ENCODE data around the gene HSPB7.

The HSPB7 gene

GRCh38 chr1:16014509-16015482, 3.0 kb downstream of the HSPB7 start:
- Histone ChIP-seq H2BK5ac (ENCODE audit: low read depth, low read length, poor library complexity) (no peak overlapping the region), H3K79me2 (ENCODE audit: control insufficient read depth, insufficient read depth, low read length, poor library complexity) (no peaks in the 10 kb centered on the region), H4K8ac (ENCODE audit: low read depth, low read length) (no peak overlapping the region), H3K4me1 (ENCODE audit: control insufficient read depth in 1 of 2, insufficient read depth in 2 of 2, low read length in 2 of 2) (peaks cover 34 to 48% of the 10 kb centered on the region in 2 experiments), H3K9me3 (ENCODE audit: insufficient read depth, low read depth, low read length) (peaks cover under 1% of the 10 kb centered on the region), H3K4me2 (ENCODE audit: low read length) (no peak overlapping the region), H4K91ac (ENCODE audit: low read depth, low read length) (peak overlapping the region; percentile 42), H3K9ac (ENCODE audit: low read length) (no peak overlapping the region), H3K36me3 (ENCODE audit: control insufficient read depth in 1 of 2, insufficient read depth in 2 of 2, low read length in 2 of 2) (no peaks in the 10 kb centered on the region), H4K12ac (ENCODE audit: low read depth, low read length) (no peak overlapping the region), H3K27ac (ENCODE audit: low read depth, low read length) (no peak overlapping the region), H2BK12ac (ENCODE audit: low read length) (peak overlapping the region; percentile 7), H3K4me3 (ENCODE audit: low read depth, low read length) (no peak overlapping the region), H2AFZ (ENCODE audit: insufficient read depth, low read length, poor library complexity) (no peak overlapping the region), H3K23ac (ENCODE audit: low read length) (no peak overlapping the region), H3K4ac (ENCODE audit: low read depth, low read length) (no peak overlapping the region), H2AK5ac (ENCODE audit: low read length) (peak overlapping the region; percentile 49), H3K79me1 (ENCODE audit: low read length) (peaks cover 24% of the 10 kb centered on the region), H3K18ac (ENCODE audit: low read length) (no peak overlapping the region), H2BK120ac (ENCODE audit: insufficient read depth, low read length, poor library complexity) (no peak overlapping the region), H3K27me3 (ENCODE audit: insufficient read depth, low read length) (no peaks in the 10 kb centered on the region), H3K14ac (ENCODE audit: low read length) (no peak overlapping the region)
- DNase-seq: no peak
- no CpG with 5 or more reads among the region's 17 CpGs for WGBS (ENCODE audit: extremely low coverage, insufficient coverage, insufficient read length)

DNA sequence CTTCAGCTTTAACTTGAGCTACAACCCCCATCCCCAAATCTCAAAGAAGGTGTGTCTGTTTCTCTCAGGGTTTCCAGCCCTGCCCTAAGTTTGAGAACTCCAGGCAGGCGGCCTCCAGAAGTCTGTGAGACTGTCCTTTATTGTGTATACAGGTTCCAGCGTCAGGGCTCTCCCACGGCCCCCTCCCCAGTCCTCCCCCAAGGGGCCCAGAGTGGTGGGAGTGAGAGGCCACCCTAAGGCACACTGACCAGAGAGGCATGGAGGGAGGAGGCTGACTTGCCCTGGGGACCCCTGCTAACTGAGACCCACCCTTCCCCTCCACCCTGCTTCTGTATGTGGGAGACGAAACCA, 4.0 kb downstream of the HSPB7 start:
- H3K36me3 ChIP-seq (ENCODE audit: control insufficient read depth in 1 of 2, insufficient read depth in 2 of 2, low read length in 2 of 2): no peaks in the 10 kb centered on the region
- H3K14ac ChIP-seq (ENCODE audit: low read length): no peak overlapping the region
- H3K4me1 ChIP-seq (ENCODE audit: control insufficient read depth in 1 of 2, insufficient read depth in 2 of 2, low read length in 2 of 2): peaks cover 26 to 40% of the 10 kb centered on the region in 2 experiments
- H4K91ac ChIP-seq (ENCODE audit: low read depth, low read length): peak overlapping the region; percentile 69
- H4K12ac ChIP-seq (ENCODE audit: low read depth, low read length): no peak overlapping the region
- H3K18ac ChIP-seq (ENCODE audit: low read length): no peak overlapping the region
- no peak for DNase-seq
- no peak overlapping the region for H3K27ac ChIP-seq (ENCODE audit: low read depth, low read length)
- H3K23ac ChIP-seq (ENCODE audit: low read length): no peak overlapping the region
- no peaks in the 10 kb centered on the region for H3K27me3 ChIP-seq (ENCODE audit: insufficient read depth, low read length)
- WGBS (ENCODE audit: extremely low coverage, insufficient coverage, insufficient read length): no CpG with 5 or more reads among the region's 4 CpGs
- peak overlapping the region; percentile 2 for H2BK120ac ChIP-seq (ENCODE audit: insufficient read depth, low read length, poor library complexity)
- no peak overlapping the region for H2AK5ac ChIP-seq (ENCODE audit: low read length)
- no peak overlapping the region for H3K4ac ChIP-seq (ENCODE audit: low read depth, low read length)
- no peak overlapping the region for H3K4me3 ChIP-seq (ENCODE audit: low read depth, low read length)
- no peak overlapping the region for H3K9ac ChIP-seq (ENCODE audit: low read length)
- H2BK5ac ChIP-seq (ENCODE audit: low read depth, low read length, poor library complexity): no peak overlapping the region
- H3K79me1 ChIP-seq (ENCODE audit: low read length): peaks cover 19% of the 10 kb centered on the region
- H3K4me2 ChIP-seq (ENCODE audit: low read length): no peak overlapping the region
- H3K79me2 ChIP-seq (ENCODE audit: control insufficient read depth, insufficient read depth, low read length, poor library complexity): no peaks in the 10 kb centered on the region
- peak overlapping the region; percentile 1 for H2BK12ac ChIP-seq (ENCODE audit: low read length)
- no peak overlapping the region for H4K8ac ChIP-seq (ENCODE audit: low read depth, low read length)
- H3K9me3 ChIP-seq (ENCODE audit: insufficient read depth, low read depth, low read length): peaks cover 4% of the 10 kb centered on the region
- H2AFZ ChIP-seq (ENCODE audit: insufficient read depth, low read length, poor library complexity): no peak overlapping the region

GRCh38 chr1:16013220-16013907, 4.5 kb downstream of the HSPB7 start:
- no peak overlapping the region for H2AK5ac ChIP-seq (ENCODE audit: low read length)
- no peak overlapping the region for H4K12ac ChIP-seq (ENCODE audit: low read depth, low read length)
- peak overlapping the region; percentile 11 for H4K8ac ChIP-seq (ENCODE audit: low read depth, low read length)
- no peak overlapping the region for H3K9ac ChIP-seq (ENCODE audit: low read length)
- WGBS (ENCODE audit: extremely low coverage, insufficient coverage, insufficient read length): no CpG with 5 or more reads among the region's 28 CpGs
- H3K23ac ChIP-seq (ENCODE audit: low read length): no peak overlapping the region
- no peaks in the 10 kb centered on the region for H3K79me2 ChIP-seq (ENCODE audit: control insufficient read depth, insufficient read depth, low read length, poor library complexity)
- no peak overlapping the region for H3K27ac ChIP-seq (ENCODE audit: low read depth, low read length)
- H2BK5ac ChIP-seq (ENCODE audit: low read depth, low read length, poor library complexity): no peak overlapping the region
- peaks cover 4% of the 10 kb centered on the region for H3K9me3 ChIP-seq (ENCODE audit: insufficient read depth, low read depth, low read length)
- H4K91ac ChIP-seq (ENCODE audit: low read depth, low read length): peak overlapping the region; percentile 69
- H3K79me1 ChIP-seq (ENCODE audit: low read length): peaks cover 15% of the 10 kb centered on the region
- H2BK120ac ChIP-seq (ENCODE audit: insufficient read depth, low read length, poor library complexity): peak overlapping the region; percentile 35
- H3K4me2 ChIP-seq (ENCODE audit: low read length): peak overlapping the region; percentile 35
- H3K36me3 ChIP-seq (ENCODE audit: control insufficient read depth in 1 of 2, insufficient read depth in 2 of 2, low read length in 2 of 2): no peaks in the 10 kb centered on the region
- H3K18ac ChIP-seq (ENCODE audit: low read length): no peak overlapping the region
- H3K4me3 ChIP-seq (ENCODE audit: low read depth, low read length): peak overlapping the region; percentile 44
- no peak overlapping the region for H2AFZ ChIP-seq (ENCODE audit: insufficient read depth, low read length, poor library complexity)
- peaks cover 21 to 34% of the 10 kb centered on the region in 2 experiments for H3K4me1 ChIP-seq (ENCODE audit: control insufficient read depth in 1 of 2, insufficient read depth in 2 of 2, low read length in 2 of 2)
- H3K27me3 ChIP-seq (ENCODE audit: insufficient read depth, low read length): no peaks in the 10 kb centered on the region
- no peak overlapping the region for H3K14ac ChIP-seq (ENCODE audit: low read length)
- DNase-seq: peak in 1 of 2 donors; percentile 17
- H2BK12ac ChIP-seq (ENCODE audit: low read length): peak overlapping the region; percentile 70
- H3K4ac ChIP-seq (ENCODE audit: low read depth, low read length): no peak overlapping the region

- Histone ChIP-seq H3K4me2 (ENCODE audit: low read length) (peak overlapping the region; percentile 35), H3K23ac (ENCODE audit: low read length) (no peak overlapping the region), H4K8ac (ENCODE audit: low read depth, low read length) (peak overlapping the region; percentile 11), H3K18ac (ENCODE audit: low read length) (peak overlapping the region; percentile 26), H4K12ac (ENCODE audit: low read depth, low read length) (no peak overlapping the region), H3K79me1 (ENCODE audit: low read length) (peaks cover 11% of the 10 kb centered on the region), H3K14ac (ENCODE audit: low read length) (peak overlapping the region; percentile 12), H3K4ac (ENCODE audit: low read depth, low read length) (no peak overlapping the region), H3K9ac (ENCODE audit: low read length) (no peak overlapping the region), H2BK12ac (ENCODE audit: low read length) (no peak overlapping the region), H2AFZ (ENCODE audit: insufficient read depth, low read length, poor library complexity) (no peak overlapping the region), H2BK5ac (ENCODE audit: low read depth, low read length, poor library complexity) (no peak overlapping the region), H3K27me3 (ENCODE audit: insufficient read depth, low read length) (no peaks in the 10 kb centered on the region), H3K27ac (ENCODE audit: low read depth, low read length) (no peak overlapping the region), H3K4me3 (ENCODE audit: low read depth, low read length) (peak overlapping the region; percentile 44), H4K91ac (ENCODE audit: low read depth, low read length) (peak overlapping the region; percentile 34), H3K79me2 (ENCODE audit: control insufficient read depth, insufficient read depth, low read length, poor library complexity) (no peaks in the 10 kb centered on the region), H2AK5ac (ENCODE audit: low read length) (peak overlapping the region; percentile 21), H2BK120ac (ENCODE audit: insufficient read depth, low read length, poor library complexity) (peak overlapping the region; percentile 35), H3K4me1 (ENCODE audit: control insufficient read depth in 1 of 2, insufficient read depth in 2 of 2, low read length in 2 of 2) (peaks cover 17 to 29% of the 10 kb centered on the region in 2 experiments), H3K36me3 (ENCODE audit: control insufficient read depth in 1 of 2, insufficient read depth in 2 of 2, low read length in 2 of 2) (no peaks in the 10 kb centered on the region), H3K9me3 (ENCODE audit: insufficient read depth, low read depth, low read length) (peaks cover 4% of the 10 kb centered on the region)
- no CpG with 5 or more reads among the region's 36 CpGs for WGBS (ENCODE audit: extremely low coverage, insufficient coverage, insufficient read length)
- DNase-seq: peak in 1 of 2 donors; percentile 27
Measured at GRCh38 chr1:16012590-16013219, 5.1 kb downstream of the HSPB7 start.
